Hepatocyte (in vitro differentiated cells): ENCODE data around the gene PLD1. TPM values are rescaled to one million over a fixed set of nuclear protein-coding genes. Genes with fewer than 3 reads are reported as not detected.

Experiments used
- DNase-seq: peaks from one replicate; pipeline ENCODE4 v3.0.0-alpha.2; 2016; ENCODE audit warnings: low spot score
- H2AFZ ChIP-seq: fragments of 200-600 bp; sonication (generic); 2 replicates; pipeline ENCODE4 v1.6.0; 2016; ENCODE audit warnings: antibody characterized with exemption, mild to moderate bottlenecking
- H3K27ac ChIP-seq: fragments of 200-600 bp; sonication (generic); 2 replicates; pipeline ENCODE4 v1.5.1; 2016; ENCODE audit warnings: mild to moderate bottlenecking
- H3K27me3 ChIP-seq: fragments of 200-600 bp; sonication (generic); 2 replicates; pipeline ENCODE4 v1.6.1; 2016
- H3K36me3 ChIP-seq: fragments of 200-600 bp; sonication (generic); replicated peaks from 2 replicates; pipeline ENCODE4 v1.5.1; 2016; ENCODE audit warnings: low read depth; ENCODE audit not compliant: insufficient read depth
- H3K4me1 ChIP-seq: fragments of 200-600 bp; sonication (generic); 2 replicates; pipeline ENCODE4 v1.5.1; 2016; ENCODE audit warnings: mild to moderate bottlenecking, moderate library complexity; ENCODE audit not compliant: insufficient read depth
- H3K4me2 ChIP-seq: fragments of 200-600 bp; sonication (generic); 2 replicates; pipeline ENCODE4 v1.6.0; 2016
- H3K4me3 ChIP-seq: fragments of 200-600 bp; sonication (generic); 2 replicates; pipeline ENCODE4 v1.5.1; 2016; ENCODE audit warnings: mild to moderate bottlenecking
- H3K79me2 ChIP-seq: fragments of 200-600 bp; sonication (generic); 2 replicates; pipeline ENCODE4 v1.6.0; 2017; ENCODE audit warnings: mild to moderate bottlenecking
- H3K9me2 ChIP-seq: fragments of 200-600 bp; sonication (generic); replicated peaks from 2 replicates; pipeline ENCODE4 v1.6.0; 2017; ENCODE audit warnings: mild to moderate bottlenecking; ENCODE audit not compliant: insufficient read depth
- H3K9me3 ChIP-seq: fragments of 200-600 bp; sonication (generic); 2 replicates; pipeline ENCODE4 v1.5.1; 2016; ENCODE audit warnings: low read depth, mild to moderate bottlenecking
- H4K20me1 ChIP-seq: fragments of 200-600 bp; sonication (generic); 2 replicates; pipeline ENCODE4 v1.6.0; 2016; ENCODE audit warnings: mild to moderate bottlenecking; ENCODE audit not compliant: insufficient read depth, poor library complexity, severe bottlenecking
- CTCF ChIP-seq: fragments of 200-600 bp; sonication (generic); IDR thresholded peaks from 2 replicates; pipeline ENCODE4 v1.5.1; 2016; ENCODE audit warnings: antibody characterized with exemption, mild to moderate bottlenecking; ENCODE audit not compliant: poor library complexity
- EZH2 ChIP-seq: fragments of 200-600 bp; sonication (generic); IDR thresholded peaks from 2 replicates; pipeline ENCODE4 v1.6.1; 2016; ENCODE audit warnings: antibody characterized with exemption, mild to moderate bottlenecking, borderline replicate concordance
- EZH2phosphoT487 ChIP-seq: fragments of 200-600 bp; sonication (generic); IDR thresholded peaks from one replicate; pipeline ENCODE4 v1.6.1; 2018; ENCODE audit warnings: antibody characterized with exemption, mild to moderate bottlenecking, low read depth, moderate library complexity; ENCODE audit not compliant: unreplicated experiment, severe bottlenecking
- WGBS: methylation state at CpG from one replicate; pipeline ENCODE4 v1.1.6; 2016; ENCODE audit warnings: low lambda C conversion rate; ENCODE audit errors: missing lambda C conversion rate; 5-methylcytosine and 5-hydroxymethylcytosine counted together
- polyA plus RNA-seq: library from polyadenylated mRNA; unstranded; fragments of >200 nt; fragmentation: Nextera tagmentation; extraction: Ambion mirVana; gene quantifications from 2 replicates; pipeline ENCODE4 v1.2.1, GENCODE V29; 2016
- total RNA-seq: library from RNA; depleted of rRNA; stranded (reverse); fragments of >200 nt; gene quantifications from 2 replicates; pipeline ENCODE4 v1.2.3, GENCODE V29; 2014

Gene PLD1
- total and polyA plus RNA-seq, 2 experiments from 2014 or later = 29.4 to 71.1 TPM

- no peaks in the 10 kb centered on the region for H3K9me2 ChIP-seq
These were observed 125.0 kb downstream of the PLD1 start for GRCh38 chr3:171685116-171685895.

GRCh38 chr3:171684221-171684620 is 126.1 kb downstream of the PLD1 start:
- Histone ChIP-seq H3K27ac (peak overlapping the region; percentile 59), H3K4me1 (peaks cover 11% of the 10 kb centered on the region), H3K4me3 (no peak overlapping the region), H3K4me2 (no peak overlapping the region), H4K20me1 (no peaks in the 10 kb centered on the region), H3K9me2 (no peaks in the 10 kb centered on the region), H3K9me3 (no peaks in the 10 kb centered on the region), H2AFZ (no peak overlapping the region), H3K36me3 (no peaks in the 10 kb centered on the region), H3K79me2 (no peaks in the 10 kb centered on the region), H3K27me3 (no peaks in the 10 kb centered on the region)
- TF ChIP-seq EZH2phosphoT487 = no peak
- TF ChIP-seq CTCF = no peak
- no peak for TF ChIP-seq EZH2
- WGBS = 80% methylated on average over 2 of the region's 2 CpGs
- peak; percentile 33 for DNase-seq

More at GRCh38 chr3:171685116-171685895, 125.0 kb downstream of the PLD1 start:
- WGBS = 93% methylated on average over 6 of the region's 6 CpGs
- H3K36me3 ChIP-seq = no peaks in the 10 kb centered on the region
- H3K79me2 ChIP-seq = no peaks in the 10 kb centered on the region
- H2AFZ ChIP-seq = no peak overlapping the region
- no peak for DNase-seq
- peaks cover 4% of the 10 kb centered on the region for H3K4me1 ChIP-seq
- peak overlapping the region; percentile 59 for H3K27ac ChIP-seq
- H4K20me1 ChIP-seq = no peaks in the 10 kb centered on the region
- TF ChIP-seq EZH2phosphoT487 = no peak
- TF ChIP-seq EZH2 = no peak
- no peak for TF ChIP-seq CTCF
- no peak overlapping the region for H3K4me2 ChIP-seq
- H3K4me3 ChIP-seq = no peak overlapping the region
- H3K27me3 ChIP-seq = no peaks in the 10 kb centered on the region
- H3K9me3 ChIP-seq = no peaks in the 10 kb centered on the region

GRCh38 chr3:171682743-171683142 is 127.5 kb downstream of the PLD1 start:
- Histone ChIP-seq H3K27ac (no peak overlapping the region), H4K20me1 (no peaks in the 10 kb centered on the region), H3K4me3 (no peak overlapping the region), H3K27me3 (no peaks in the 10 kb centered on the region), H3K79me2 (no peaks in the 10 kb centered on the region), H3K4me1 (peaks cover 20% of the 10 kb centered on the region), H3K9me2 (no peaks in the 10 kb centered on the region), H2AFZ (no peak overlapping the region), H3K9me3 (no peaks in the 10 kb centered on the region), H3K36me3 (no peaks in the 10 kb centered on the region), H3K4me2 (no peak overlapping the region)
- TF ChIP-seq CTCF = no peak
- TF ChIP-seq EZH2phosphoT487 = no peak
- TF ChIP-seq EZH2 = no peak
- WGBS = 97% methylated on average over 3 of the region's 3 CpGs
- no peak for DNase-seq
